Epidermal melanocyte (primary cell): ENCODE data around the gene FAM25A.
A peak's percentile ranks its signal among the peaks of the same experiment; 100 is the strongest.
"Not testable (repeated sequence)": the region's sequence is repeated elsewhere in the genome, so short reads cannot be mapped to it uniquely, and the experiment has no call there.

ENCODE experiments used
- DNase-seq: peaks from one replicate; pipeline ENCODE4 v3.0.0; 2011; ENCODE audit warnings: low spot score; ENCODE audit not compliant: insufficient read length

The FAM25A gene

GRCh38 chr10:87020056-87020455, at the start of gene FAM25A:
TSS of gene FAM25A (plus strand) at chr10:87020294. CDS start at chr10:87020325, 31 bp downstream.
- DNase-seq, result not testable (repeated sequence)

GRCh38 chr10:86970982-86971231, 49.2 kb upstream of the FAM25A start:
- DNase-seq, result no peak

- peak; percentile 79 for DNase-seq
Observed at GRCh38 chr10:86971232-86971991, 48.7 kb upstream of the FAM25A start.

GRCh38 chr10:86972613-86973380, 47.3 kb upstream of the FAM25A start:
- DNase-seq, result no peak

- DNase-seq, result no peak
Observed at GRCh38 chr10:86974484-86974883, 45.6 kb upstream of the FAM25A start.

- no peak for DNase-seq
Observed at GRCh38 chr10:86976362-86977056, 43.6 kb upstream of the FAM25A start.

GRCh38 chr10:86978457-86978856, 41.6 kb upstream of the FAM25A start:
- DNase-seq, result not testable (repeated sequence)

GRCh38 chr10:86979296-86979818, 40.7 kb upstream of the FAM25A start:
- DNase-seq, result no peak

GRCh38 chr10:86979977-86980448, 40.1 kb upstream of the FAM25A start:
- DNase-seq, result no peak

GRCh38 chr10:86981020-86981419, 39.1 kb upstream of the FAM25A start:
- not testable (repeated sequence) for DNase-seq

GRCh38 chr10:86981716-86982115, 38.4 kb upstream of the FAM25A start:
- no peak for DNase-seq

- DNase-seq, result not testable (repeated sequence)
Observed at GRCh38 chr10:86984498-86984897, 35.6 kb upstream of the FAM25A start.

GRCh38 chr10:86988520-86988919, 31.6 kb upstream of the FAM25A start:
- no peak for DNase-seq

GRCh38 chr10:86991362-86991761, 28.7 kb upstream of the FAM25A start:
- DNase-seq, result not testable (repeated sequence)

GRCh38 chr10:86992456-86992855, 27.6 kb upstream of the FAM25A start:
- DNase-seq, result no peak

- no peak for DNase-seq
Observed at GRCh38 chr10:86992929-86993328, 27.2 kb upstream of the FAM25A start.

- not testable (repeated sequence) for DNase-seq
Observed at GRCh38 chr10:86999802-87000403, 20.2 kb upstream of the FAM25A start.

GRCh38 chr10:87000491-87000890, 19.6 kb upstream of the FAM25A start:
- no peak for DNase-seq

- not testable (repeated sequence) for DNase-seq
Observed at GRCh38 chr10:87007124-87007523, 13.0 kb upstream of the FAM25A start.

GRCh38 chr10:87007674-87008073, 12.4 kb upstream of the FAM25A start:
- not testable (repeated sequence) for DNase-seq

- DNase-seq, result not testable (repeated sequence)
Observed at GRCh38 chr10:87008303-87008702, 11.8 kb upstream of the FAM25A start.
